SJSA1 (cell line): ENCODE data around the gene CHST8. TPM values are rescaled to one million over a fixed set of nuclear protein-coding genes. Genes with fewer than 3 reads are reported as not detected.

ENCODE experiments used
- DNase-seq, 2 experiments: peaks; one replicate each; pipeline ENCODE4 v3.0.0-alpha.2; 2015 to 2020; ENCODE audit warnings: low spot score in 2 of 2, low read depth in 1 of 2
- H3K27ac ChIP-seq: fragments of 250-450 bp; sonication (Bioruptor Pico); 2 replicates; pipeline ENCODE4 v1.5.1; 2020; ENCODE audit warnings: mild to moderate bottlenecking, moderate library complexity
- H3K27me3 ChIP-seq: fragments of 250-450 bp; sonication (Bioruptor Pico); replicated peaks from 2 replicates; pipeline ENCODE4 v1.5.1; 2020; ENCODE audit warnings: mild to moderate bottlenecking, moderate library complexity
- H3K36me3 ChIP-seq: fragments of 250-450 bp; sonication (Bioruptor Pico); 2 replicates; pipeline ENCODE4 v1.5.1; 2020; ENCODE audit warnings: mild to moderate bottlenecking
- H3K4me1 ChIP-seq: fragments of 250-450 bp; sonication (Bioruptor Pico); replicated peaks from 2 replicates; pipeline ENCODE4 v1.6.1; 2021; ENCODE audit warnings: mild to moderate bottlenecking
- H3K4me3 ChIP-seq: fragments of 250-450 bp; sonication (Bioruptor Pico); 2 replicates; pipeline ENCODE4 v1.5.1; 2020; ENCODE audit warnings: mild to moderate bottlenecking
- H3K9me3 ChIP-seq: fragments of 250-450 bp; sonication (Bioruptor Pico); replicated peaks from 2 replicates; pipeline ENCODE4 v1.5.1; 2020; ENCODE audit warnings: mild to moderate bottlenecking
- total RNA-seq: library from RNA; depleted of rRNA; stranded (reverse); fragments of >200 nt; shearing (Covaris generic); gene quantifications from 2 replicates; pipeline ENCODE4 v1.2.3, GENCODE V29; 2014

The CHST8 gene
- total RNA-seq, 1 experiment from 2014 or later = not detected

DNA sequence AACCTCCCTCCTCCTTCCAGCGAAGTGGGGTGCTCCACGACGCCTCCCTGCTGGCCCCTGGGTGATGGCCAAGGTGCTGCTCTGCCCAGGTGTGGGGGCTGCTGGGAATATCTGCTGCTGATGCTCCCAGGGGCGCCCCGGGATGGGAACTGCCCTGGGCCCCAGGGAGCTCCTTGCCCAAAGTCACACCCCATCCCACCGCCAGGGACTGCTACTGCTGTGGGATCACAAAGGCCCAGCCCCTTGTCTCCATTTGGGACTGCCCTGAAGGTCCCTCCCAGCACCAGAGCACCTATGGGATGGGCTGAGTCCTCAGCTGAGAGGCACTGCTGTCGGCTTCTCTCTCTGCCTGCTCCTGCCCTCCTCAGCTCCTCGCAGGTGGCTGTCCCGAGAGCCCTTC lies 19.0 kb downstream of the CHST8 start:
- Histone ChIP-seq H3K9me3 (no peaks in the 10 kb centered on the region), H3K4me3 (no peak overlapping the region), H3K4me1 (no peaks in the 10 kb centered on the region), H3K27ac (no peak overlapping the region), H3K36me3 (no peaks in the 10 kb centered on the region), H3K27me3 (peaks cover 20% of the 10 kb centered on the region)
- no peak for DNase-seq

DNA sequence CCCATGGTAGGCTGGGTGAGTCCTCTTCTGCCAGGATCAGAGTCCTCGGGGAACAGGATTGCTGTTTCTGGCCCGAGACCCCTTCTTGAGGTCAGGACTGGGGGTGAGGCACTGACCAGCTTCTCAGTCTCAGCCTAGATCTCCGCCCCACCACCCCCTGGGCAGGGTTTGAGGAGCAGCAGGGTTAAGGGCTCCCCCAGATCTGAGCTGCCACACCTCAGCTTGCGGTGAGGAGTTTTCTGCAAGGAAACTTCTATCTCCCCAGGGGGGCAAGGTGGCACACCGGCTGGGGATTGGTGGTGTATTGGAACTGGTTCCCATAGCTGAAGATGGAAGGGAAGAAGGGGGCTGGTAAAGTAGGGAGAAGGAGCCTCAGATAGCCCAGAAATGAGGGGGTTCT lies 19.5 kb downstream of the CHST8 start:
- no peak for DNase-seq
- Histone ChIP-seq H3K27ac (no peak overlapping the region), H3K9me3 (no peaks in the 10 kb centered on the region), H3K4me1 (no peaks in the 10 kb centered on the region), H3K27me3 (peaks cover 20% of the 10 kb centered on the region), H3K36me3 (no peaks in the 10 kb centered on the region), H3K4me3 (no peak overlapping the region)

DNA sequence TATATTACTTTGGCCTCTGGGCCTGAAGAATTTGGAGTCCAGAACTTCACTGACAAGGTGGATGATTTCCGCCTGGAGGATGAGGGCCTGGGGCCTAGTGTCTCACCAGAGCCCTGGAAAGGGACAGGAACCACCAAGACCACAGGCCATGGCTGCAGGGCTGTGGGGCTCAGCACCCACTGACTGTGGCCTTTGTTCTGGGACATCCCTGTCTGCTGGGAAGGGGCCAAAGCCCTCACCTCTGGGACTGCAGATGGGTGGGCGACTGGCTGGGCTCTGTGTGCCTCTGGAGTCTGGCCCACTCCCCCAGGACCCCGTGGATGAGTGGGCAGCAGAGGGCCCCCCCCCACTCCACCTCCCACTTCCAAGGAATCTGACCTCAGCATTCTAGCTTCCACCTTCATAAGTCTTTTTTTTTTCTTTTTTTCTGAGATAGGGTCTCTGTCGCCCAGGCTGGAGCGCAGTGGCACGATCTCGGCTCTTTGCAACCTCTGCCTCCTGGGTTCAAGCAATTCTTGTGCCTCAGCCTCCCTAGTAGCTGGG lies 20.3 kb downstream of the CHST8 start:
- no peak for DNase-seq
- H3K27me3 ChIP-seq = peaks cover 20% of the 10 kb centered on the region
- H3K9me3 ChIP-seq = no peaks in the 10 kb centered on the region
- no peaks in the 10 kb centered on the region for H3K36me3 ChIP-seq
- no peak overlapping the region for H3K27ac ChIP-seq
- no peaks in the 10 kb centered on the region for H3K4me1 ChIP-seq
- H3K4me3 ChIP-seq = no peak overlapping the region

DNA sequence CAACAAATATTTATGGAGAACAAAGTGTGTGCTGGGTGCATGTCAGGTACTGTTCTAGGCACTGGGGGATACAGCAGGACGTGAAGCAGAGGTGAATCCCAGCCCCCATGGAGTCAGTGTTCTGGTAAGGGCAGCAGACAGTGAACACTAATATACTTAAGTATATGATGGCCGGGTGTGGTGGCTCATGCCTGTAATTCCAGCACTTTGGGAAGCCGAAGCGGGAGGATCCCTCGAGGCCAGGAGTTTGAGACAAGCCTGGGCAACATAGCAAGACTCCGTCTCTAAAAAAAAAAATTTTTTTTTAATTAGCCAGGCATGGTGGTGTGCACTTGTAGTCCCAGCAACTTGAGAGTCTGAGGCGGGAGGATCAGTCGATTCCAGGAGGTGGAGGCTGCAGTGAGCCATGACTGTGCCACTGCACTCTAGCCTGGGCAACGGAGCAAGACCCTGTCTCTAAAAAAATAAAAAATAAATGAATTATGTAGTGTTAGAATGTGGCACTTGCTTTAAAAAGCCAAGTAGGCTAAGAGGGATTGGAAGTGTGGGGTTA lies 22.6 kb downstream of the CHST8 start:
- Histone ChIP-seq H3K27me3 (peaks cover 17% of the 10 kb centered on the region), H3K36me3 (no peaks in the 10 kb centered on the region), H3K27ac (no peak overlapping the region), H3K9me3 (no peaks in the 10 kb centered on the region), H3K4me1 (no peaks in the 10 kb centered on the region), H3K4me3 (no peak overlapping the region)
- no peak for DNase-seq

DNA sequence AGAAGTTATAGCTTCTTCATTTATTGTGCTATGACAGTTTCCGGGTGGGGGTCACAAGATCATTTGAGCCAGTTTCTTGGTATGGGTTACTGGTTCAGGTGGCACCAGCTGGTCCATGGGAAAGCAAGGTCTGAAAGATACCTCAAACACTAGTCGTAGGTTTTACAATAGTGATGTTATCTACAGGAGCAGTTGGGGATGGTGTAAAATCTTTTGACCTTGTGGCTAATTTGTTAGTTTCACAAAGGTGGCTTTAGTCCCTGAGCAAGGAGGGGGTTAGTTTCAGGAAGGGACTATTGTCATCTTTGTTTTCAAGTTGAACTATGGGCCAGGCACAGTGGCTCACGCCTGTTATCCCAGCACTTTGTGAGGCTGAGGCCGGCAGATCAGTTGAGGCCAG lies 24.6 kb downstream of the CHST8 start:
- no peak for DNase-seq
- Histone ChIP-seq H3K4me1 (no peaks in the 10 kb centered on the region), H3K9me3 (no peaks in the 10 kb centered on the region), H3K36me3 (no peaks in the 10 kb centered on the region), H3K4me3 (no peak overlapping the region), H3K27me3 (peaks cover 6% of the 10 kb centered on the region; the same call in 1 of the 2 replicates), H3K27ac (no peak overlapping the region)

DNA sequence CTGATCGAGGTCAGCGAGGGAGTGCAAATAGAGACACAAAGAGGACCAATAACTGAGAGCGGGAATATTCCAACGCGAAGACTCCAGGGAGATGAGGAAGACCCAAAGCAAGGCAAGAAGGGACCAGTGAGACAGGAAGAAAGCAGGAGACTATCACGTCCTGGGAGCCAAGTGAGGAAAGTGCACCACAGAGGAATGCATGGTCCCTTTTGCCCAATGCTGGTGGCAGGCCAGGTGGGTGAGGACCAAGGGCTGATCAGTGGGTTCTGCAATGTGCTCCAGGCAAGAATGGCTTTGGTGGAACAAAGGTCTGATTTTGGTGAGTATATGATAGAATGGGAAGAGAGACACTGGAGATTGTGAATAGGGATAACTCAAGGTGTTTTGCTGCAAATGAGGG lies 25.4 kb downstream of the CHST8 start:
- Histone ChIP-seq H3K27me3 (peaks cover 6% of the 10 kb centered on the region; the same call in 1 of the 2 replicates), H3K4me1 (no peaks in the 10 kb centered on the region), H3K9me3 (no peaks in the 10 kb centered on the region), H3K27ac (no peak overlapping the region), H3K36me3 (no peaks in the 10 kb centered on the region), H3K4me3 (no peak overlapping the region)
- no peak for DNase-seq

DNA sequence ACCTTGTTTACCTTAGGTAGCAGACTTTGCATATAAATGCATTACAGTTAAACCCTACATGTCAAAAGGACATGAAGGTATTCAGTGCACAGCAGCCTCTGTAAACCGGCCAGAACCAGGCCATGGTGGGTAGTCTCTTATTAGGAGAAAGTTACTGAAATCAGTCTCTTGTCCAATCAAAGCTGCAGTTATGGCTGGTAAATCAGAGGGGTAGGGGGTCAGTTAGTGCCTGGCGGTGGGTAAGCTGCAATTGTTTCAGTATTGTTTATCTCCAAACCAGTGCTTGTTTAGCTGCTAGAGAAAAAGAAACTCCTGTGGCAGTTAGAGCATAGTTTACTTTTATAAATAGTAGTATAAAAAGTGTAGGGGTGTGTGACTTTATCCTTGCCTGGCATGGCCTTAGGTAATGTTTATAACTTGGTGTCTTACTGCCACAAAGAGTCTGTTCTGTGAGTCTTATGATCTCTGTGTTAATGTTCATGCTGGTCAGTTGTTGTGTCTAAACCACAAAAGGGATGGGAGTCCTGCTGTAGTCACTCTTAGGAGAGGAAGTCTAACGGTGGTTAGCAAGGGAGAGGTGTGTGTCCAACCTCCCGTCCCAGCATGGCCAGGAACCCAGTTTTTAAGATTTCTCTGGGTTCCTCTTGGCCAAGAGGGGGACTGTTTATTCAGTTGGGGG lies 28.0 kb downstream of the CHST8 start:
- H3K27ac ChIP-seq = no peak overlapping the region
- no peaks in the 10 kb centered on the region for H3K9me3 ChIP-seq
- no peaks in the 10 kb centered on the region for H3K36me3 ChIP-seq
- no peaks in the 10 kb centered on the region for H3K27me3 ChIP-seq
- no peak overlapping the region for H3K4me3 ChIP-seq
- no peak for DNase-seq
- no peaks in the 10 kb centered on the region for H3K4me1 ChIP-seq

DNA sequence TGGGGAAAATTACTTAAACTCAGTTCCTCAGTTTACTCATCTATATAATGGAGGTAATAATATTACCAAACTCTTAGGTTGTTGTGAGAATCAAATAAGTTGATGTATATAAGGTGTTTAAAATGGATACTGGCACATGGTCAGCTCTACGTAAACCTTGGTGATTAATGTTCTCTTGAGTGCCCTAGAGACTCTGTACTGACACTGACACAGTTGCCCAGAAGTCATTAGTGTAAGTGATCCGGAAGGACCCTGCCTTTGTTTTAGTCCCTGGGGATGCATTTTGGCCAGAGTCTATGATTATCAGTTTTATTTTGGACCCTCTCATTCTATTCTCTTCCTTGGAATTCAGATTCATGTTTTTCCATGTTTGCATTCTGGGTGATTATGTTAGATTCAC lies 31.9 kb downstream of the CHST8 start:
- Histone ChIP-seq H3K4me1 (no peaks in the 10 kb centered on the region), H3K4me3 (no peak overlapping the region), H3K27ac (no peak overlapping the region), H3K36me3 (no peaks in the 10 kb centered on the region), H3K27me3 (peaks cover 24% of the 10 kb centered on the region), H3K9me3 (no peaks in the 10 kb centered on the region)
- no peak for DNase-seq

DNA sequence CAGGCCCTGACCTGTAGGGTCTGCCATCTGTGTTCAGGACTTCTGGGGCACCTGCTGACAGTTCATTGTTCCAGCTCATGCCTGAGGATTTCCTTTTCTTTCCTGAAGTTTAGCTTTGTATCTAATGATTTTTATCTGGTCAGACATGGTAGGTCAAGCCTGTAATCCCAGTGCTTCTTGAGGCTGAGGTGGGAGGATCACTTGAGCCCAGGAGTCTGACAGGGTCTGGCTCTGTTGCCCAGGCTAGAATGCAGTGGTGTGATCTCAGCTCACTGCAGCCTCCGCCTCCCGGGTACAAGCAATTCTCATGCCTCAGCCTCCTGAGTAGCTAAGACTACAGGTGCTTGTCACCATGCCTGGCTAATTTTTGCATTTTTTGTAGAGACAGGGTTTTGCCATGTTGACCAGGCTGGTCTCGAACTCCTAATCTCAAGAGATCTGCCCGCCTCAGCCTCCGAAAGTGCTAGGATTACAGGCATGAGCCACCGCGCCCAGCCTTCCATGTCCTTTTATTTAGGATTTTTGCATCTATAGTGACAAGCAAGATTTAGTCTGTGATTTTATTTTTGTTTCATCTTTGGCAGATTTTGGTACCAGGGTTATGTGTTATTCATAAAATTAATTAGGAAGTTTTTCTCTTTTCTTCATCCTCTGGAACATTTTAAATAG lies 33.2 kb downstream of the CHST8 start:
- H3K27ac ChIP-seq = no peak overlapping the region
- H3K4me3 ChIP-seq = no peak overlapping the region
- DNase-seq = no peak
- H3K36me3 ChIP-seq = no peaks in the 10 kb centered on the region
- H3K4me1 ChIP-seq = no peaks in the 10 kb centered on the region
- peaks cover 24% of the 10 kb centered on the region for H3K27me3 ChIP-seq
- no peaks in the 10 kb centered on the region for H3K9me3 ChIP-seq

DNA sequence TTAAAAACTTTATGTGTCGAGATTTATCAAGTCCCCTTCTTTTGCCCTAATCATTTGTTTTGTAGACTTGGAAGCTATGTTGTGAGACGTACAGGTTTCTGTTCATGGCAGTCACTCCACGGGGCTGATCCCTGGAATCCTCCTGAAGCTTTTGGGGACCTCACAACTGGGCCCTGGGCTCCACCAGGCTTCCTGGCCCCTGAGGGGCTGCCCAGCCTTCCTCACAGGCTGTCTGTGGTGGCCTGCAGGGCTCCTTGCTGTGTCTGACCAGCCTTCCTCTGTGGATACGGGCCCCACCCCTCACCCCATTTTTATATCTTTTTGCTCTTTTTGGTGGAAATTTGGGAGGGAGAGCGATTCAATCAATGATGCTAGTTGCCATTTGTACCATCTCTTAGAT lies 38.1 kb downstream of the CHST8 start:
- Histone ChIP-seq H3K9me3 (no peaks in the 10 kb centered on the region), H3K27ac (no peak overlapping the region), H3K4me3 (no peak overlapping the region), H3K4me1 (no peaks in the 10 kb centered on the region), H3K36me3 (no peaks in the 10 kb centered on the region), H3K27me3 (peaks cover 24% of the 10 kb centered on the region)
- DNase-seq = no peak

DNA sequence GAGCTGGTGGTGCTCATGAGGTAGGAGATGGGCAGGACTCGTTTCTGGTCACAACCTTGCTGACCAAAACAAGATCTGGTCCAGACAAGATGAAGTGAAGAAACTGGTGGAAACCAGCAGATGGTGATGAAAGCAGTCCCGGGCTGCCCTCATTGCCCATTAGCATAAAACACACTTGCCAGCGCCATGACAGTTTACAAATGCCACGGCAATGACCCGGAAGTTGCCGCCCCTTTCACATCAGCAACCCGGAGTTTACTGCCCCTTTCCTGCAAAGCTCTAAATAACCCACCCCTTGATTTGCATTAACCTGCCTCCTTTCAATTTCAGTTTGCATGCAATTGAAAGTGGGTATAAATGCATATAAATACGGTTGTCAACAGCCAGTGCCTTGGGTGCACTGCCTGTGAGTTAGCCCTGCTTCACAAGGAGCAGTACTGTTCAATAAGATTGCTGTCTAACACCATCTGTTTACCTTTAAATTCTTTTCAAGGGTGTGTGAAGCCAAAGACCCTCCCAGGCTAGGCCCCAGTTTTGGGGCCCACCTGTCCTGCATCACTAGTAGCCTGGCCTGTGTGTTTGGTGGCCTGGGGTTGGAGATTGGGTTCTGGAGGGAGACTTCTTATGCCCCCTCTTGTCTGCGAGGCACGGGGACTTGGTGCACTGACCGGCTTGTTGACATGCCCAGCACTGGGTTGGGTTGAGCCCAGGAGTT lies 38.8 kb downstream of the CHST8 start:
- Histone ChIP-seq H3K4me1 (no peaks in the 10 kb centered on the region), H3K36me3 (no peaks in the 10 kb centered on the region), H3K9me3 (no peaks in the 10 kb centered on the region), H3K27ac (no peak overlapping the region), H3K4me3 (no peak overlapping the region), H3K27me3 (peaks cover 22% of the 10 kb centered on the region)
- DNase-seq = no peak

DNA sequence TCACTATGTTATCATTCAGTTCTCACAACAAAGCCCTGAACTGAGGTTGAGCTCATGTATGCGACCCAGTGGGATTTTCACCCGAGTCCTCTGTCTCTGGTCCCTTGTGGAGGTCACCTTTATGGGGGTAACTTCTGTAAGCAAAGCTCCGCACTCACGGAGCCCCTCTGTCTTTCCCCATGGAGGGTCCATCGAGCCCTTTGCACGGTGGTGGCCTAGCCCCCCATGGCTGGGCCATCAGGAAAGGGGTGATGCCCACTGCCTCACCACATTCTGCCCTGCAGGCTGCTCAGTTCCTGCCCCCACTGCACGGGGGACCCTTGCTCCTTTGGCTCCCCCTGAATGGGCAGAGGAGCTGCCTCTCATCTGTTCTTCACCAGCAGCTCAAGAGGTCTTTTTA lies 39.6 kb downstream of the CHST8 start:
- no peak overlapping the region for H3K4me3 ChIP-seq
- no peak overlapping the region for H3K27ac ChIP-seq
- DNase-seq = no peak
- no peaks in the 10 kb centered on the region for H3K4me1 ChIP-seq
- H3K27me3 ChIP-seq = peaks cover 14% of the 10 kb centered on the region
- H3K36me3 ChIP-seq = no peaks in the 10 kb centered on the region
- H3K9me3 ChIP-seq = no peaks in the 10 kb centered on the region

DNA sequence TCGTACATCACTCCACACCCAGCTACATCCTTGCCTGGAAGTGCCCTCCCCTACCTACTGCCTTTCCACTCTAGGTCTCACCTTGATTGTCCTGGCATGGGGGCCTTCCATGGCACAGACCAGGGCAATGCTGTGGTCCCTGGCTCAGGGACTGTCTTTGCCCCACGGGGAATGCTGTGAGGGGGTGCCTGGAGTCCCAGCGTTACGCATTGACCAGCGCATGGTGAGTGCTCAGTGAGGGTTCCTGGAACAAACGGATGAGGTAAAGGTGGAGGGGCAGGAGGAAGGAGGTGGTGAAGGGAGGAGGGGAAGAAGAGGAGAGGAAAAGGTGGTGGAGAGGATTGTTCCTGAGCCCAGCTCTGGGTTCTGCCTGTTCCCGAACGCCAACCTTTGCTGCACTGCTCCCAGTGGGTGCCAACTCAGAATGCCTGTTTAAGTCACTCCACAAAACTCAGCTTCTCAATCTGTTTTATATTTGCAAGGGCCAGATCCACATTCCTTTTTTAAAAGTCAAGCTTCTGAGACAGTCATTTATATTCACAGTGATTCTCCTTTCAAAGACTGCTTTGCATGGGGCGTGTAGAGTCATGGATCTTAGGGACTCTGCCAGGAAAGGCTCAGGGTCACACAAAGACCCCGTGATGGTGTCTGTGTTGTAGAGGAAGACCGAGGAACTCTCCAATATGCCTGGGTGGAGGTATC lies 40.8 kb downstream of the CHST8 start:
- H3K36me3 ChIP-seq = no peaks in the 10 kb centered on the region
- H3K27ac ChIP-seq = no peak overlapping the region
- peak in 1 of 2 experiments; percentile 22 for DNase-seq
- peaks cover 12% of the 10 kb centered on the region for H3K27me3 ChIP-seq
- no peak overlapping the region for H3K4me3 ChIP-seq
- no peaks in the 10 kb centered on the region for H3K9me3 ChIP-seq
- H3K4me1 ChIP-seq = no peaks in the 10 kb centered on the region
